ENCODE results near the gene ARHGAP40.

DNA sequence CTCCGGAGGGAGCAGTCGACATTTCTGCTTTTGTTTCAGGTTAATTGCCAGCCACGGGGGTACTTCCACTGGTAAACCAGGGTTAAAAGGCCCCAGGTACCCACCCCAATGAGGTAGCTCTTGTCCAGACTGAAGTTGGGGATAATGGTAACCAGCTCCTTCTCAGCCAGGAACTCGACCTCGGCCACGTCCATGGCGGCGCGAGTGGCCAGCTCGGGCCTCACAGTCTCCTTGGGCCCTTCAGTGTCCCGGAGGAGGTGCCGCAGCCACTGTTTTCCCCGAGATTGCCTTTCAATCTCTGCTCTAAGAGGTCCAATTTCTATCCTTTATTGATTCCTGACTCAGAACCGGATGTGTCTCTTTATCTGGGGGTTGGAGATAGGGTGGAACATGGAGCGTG is 13.7 kb downstream of the ARHGAP40 start:
- TF ChIP-seq, protein P1, sequence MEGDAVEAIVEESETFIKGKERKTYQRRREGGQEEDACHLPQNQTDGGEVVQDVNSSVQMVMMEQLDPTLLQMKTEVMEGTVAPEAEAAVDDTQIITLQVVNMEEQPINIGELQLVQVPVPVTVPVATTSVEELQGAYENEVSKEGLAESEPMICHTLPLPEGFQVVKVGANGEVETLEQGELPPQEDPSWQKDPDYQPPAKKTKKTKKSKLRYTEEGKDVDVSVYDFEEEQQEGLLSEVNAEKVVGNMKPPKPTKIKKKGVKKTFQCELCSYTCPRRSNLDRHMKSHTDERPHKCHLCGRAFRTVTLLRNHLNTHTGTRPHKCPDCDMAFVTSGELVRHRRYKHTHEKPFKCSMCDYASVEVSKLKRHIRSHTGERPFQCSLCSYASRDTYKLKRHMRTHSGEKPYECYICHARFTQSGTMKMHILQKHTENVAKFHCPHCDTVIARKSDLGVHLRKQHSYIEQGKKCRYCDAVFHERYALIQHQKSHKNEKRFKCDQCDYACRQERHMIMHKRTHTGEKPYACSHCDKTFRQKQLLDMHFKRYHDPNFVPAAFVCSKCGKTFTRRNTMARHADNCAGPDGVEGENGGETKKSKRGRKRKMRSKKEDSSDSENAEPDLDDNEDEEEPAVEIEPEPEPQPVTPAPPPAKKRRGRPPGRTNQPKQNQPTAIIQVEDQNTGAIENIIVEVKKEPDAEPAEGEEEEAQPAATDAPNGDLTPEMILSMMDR (IDR thresholded peaks at IDR 0.05): no peak
- no peak for TF ChIP-seq POLR2A (IDR thresholded peaks at IDR 0.05)
- no peak for TF ChIP-seq POLR2AphosphoS5 (IDR thresholded peaks at IDR 0.05)
- TF ChIP-seq EP300 (IDR thresholded peaks at IDR 0.05): no peak
